NCI-H2227 (cell line): ENCODE measurements around the gene RTEL1.
A peak's percentile ranks its signal among the peaks of the same experiment; 100 is the strongest.

Source experiments
- DNase-seq: peaks from one replicate; lab custom pipeline; 2025; ENCODE audit not compliant: unreplicated experiment; lab: John Stamatoyannopoulos, UW

RTEL1 gene

DNA sequence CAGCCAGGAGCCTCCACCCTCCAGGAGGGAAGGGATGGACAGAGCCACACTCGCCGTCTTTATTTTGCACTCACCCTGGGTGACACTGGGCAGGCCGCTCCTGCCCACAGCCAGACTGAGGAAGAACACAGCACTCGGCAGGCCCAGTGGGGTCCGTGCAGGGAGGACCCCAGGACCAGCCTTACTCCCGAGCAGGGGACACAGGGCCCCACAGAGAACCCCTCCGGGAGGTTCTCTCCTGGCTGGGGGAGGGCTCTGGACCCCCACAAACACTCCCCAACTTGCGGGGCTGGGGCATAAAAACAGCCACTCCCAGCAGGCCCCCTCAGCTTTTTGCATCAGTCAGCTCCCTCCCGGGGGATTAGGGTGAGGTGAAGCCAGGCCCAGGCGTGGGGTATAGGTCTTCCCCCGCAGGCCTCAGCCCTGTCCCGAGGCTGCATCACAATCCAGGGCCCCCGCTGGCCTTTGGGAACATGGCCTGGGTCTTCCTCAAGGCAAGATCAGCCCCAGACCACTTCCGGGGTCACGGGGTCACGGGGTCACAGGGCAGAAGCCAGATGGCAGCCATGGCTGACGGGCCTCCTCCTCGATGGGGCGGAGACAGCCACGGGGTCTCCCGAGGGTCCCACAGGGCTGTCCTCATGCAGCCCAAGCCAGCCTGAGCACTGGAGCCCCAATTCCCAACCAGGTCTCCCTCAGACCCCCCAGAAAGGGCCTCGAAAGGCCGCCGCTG is 41.5 kb downstream of the RTEL1 start:
- DNase-seq, result no peak

DNA sequence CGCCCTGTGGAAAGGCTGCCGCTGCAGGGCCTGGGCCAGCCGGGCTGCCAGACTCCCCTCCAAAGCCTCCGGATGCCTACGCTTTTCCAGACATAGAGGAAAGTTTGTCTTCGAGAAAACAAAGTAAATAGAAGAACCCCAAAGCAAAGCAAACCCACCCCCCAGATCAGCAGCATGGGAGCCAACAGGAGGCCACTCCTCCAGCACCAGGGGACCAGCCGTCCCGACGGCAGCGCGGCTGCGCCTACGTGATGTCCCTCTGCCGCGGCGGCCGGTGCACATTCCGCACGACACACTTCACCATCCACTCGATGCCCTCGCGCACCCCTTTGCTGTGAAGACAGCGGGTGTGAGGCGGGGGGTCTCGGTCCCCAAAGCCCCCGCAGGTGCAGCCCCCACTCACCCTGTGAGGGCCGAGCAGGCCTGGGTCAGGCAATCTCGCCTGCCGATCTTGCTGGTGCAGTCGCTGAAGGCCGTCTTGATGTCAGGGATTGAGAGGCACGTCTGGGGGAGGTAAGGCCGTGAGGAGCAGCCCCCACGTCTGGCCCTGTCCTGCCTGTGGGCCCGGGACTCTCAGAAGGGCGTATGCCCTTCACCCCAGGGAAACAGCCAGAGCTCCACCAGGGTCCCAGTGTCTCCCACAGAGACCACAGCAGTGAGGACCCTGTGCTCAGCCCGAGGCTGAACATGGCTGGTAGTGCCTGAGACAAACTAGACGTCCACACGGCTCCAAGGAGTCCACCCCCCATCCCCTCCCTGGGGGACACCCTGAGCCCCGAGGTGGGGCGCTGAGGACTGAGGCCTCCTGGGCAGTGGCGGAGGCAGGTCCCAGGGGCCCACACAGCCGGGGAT is 42.3 kb downstream of the RTEL1 start:
- DNase-seq, result no peak

DNA sequence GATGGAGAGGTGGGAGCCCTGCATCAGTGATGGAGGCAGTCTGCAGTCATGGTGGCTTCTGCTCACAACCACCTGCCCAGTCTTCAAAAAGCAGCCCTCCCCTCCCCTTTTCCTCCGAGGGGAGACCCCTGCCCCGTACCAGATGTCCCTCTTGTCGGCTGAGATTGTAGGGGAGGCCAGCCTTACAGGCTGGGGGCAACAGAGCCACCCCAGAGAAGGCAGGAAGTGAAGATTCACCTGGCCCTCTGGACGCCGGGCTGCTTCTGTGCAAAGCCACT is 42.9 kb downstream of the RTEL1 start:
- DNase-seq, result no peak

DNA sequence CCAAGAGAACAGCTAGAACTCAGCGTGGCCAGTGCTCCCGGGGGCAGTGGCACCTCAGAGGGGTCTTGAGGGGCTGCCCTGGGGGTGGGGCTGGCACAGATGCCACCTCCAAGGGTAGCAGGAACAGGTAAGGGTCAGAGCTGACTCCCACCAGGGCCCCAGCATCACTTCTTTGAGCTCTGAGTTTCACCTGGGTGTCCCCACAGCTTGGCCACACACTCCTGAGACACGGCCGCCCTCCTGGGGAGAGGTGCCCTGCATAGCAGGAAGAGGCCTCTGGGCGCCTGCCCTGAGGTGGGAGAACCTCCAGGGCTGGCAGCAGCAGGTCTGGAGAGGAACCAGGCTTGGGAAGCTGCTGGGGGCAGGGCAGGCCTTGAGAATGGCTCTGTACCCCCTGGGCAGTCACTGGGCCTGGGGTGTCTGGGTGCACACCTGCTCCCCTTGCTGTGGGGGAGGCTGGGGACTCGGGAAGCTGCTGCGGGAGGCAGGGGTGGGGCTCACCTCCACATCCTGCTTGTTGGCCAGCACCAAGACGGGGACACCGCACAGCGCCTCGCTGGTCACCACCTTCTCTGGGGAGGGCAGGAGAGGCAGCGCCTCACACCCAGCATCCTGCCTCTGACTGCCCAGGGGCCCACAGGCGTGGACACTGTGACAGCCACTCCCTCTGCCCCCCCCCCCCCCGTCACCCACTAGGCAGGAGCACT is 43.4 kb downstream of the RTEL1 start:
- no peak for DNase-seq

DNA sequence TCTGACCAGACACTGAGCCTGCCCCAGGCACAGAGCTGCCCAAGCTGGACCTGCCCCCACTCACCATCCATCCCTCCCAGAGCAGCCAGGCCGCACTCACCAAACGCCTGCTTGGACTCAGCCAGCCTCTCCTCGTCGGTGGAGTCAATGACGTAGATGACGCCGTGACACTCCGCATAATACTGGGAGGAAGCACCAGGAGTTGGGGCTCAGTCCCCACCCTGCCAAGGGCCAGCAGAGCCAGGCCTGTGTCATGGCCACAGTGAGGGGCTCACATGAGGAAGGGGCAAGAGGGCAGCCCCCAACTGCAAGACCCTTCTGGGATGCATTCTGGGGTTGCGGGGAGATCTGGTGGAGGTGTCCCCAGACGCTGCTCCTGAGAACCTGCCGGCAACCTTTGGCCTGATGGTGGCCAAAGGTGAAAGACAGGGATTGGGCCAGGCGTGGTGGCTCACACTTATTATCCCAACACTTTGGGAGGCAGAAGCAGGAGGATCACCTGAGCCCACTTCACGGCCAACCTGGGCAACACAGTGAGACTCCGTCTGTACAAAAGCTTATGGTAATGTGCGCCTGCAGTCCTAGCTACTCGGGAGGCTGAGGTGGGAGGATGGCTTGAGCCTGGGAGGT is 44.0 kb downstream of the RTEL1 start:
- no peak for DNase-seq

DNA sequence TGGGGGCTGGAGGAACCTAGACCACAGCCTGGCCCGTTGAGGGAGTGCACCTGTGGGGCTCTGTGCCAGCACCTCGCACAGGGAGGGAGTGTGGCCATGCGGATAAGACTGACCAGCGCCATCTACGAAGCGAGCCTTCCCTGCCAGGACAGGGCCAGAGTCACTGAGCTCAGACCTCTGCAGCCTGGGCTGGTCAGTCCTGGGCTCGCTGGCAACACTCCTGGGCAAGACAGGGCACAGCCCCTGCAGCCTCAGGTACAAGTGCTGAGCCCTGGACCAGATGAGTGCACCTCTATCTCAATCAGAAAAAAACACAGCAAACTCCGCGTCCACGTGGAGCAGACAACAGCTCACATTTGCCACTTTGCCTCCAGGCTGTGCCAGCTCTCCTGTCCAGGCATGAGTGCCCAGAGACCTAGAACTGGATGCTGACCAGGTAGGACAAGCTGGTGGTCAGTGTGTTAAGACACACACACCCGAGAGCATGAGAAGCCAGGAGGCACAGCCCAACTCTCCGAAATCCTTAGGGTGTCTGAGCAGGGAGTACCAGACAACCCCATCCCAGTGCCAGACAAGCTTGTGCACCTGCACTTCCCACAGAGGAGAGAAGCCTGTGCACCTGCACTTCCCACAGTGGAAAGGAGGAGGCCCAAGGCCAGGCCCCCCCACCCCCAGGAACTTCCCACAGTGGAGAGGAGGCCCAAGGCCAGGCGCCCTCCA is 44.8 kb downstream of the RTEL1 start:
- no peak for DNase-seq

DNA sequence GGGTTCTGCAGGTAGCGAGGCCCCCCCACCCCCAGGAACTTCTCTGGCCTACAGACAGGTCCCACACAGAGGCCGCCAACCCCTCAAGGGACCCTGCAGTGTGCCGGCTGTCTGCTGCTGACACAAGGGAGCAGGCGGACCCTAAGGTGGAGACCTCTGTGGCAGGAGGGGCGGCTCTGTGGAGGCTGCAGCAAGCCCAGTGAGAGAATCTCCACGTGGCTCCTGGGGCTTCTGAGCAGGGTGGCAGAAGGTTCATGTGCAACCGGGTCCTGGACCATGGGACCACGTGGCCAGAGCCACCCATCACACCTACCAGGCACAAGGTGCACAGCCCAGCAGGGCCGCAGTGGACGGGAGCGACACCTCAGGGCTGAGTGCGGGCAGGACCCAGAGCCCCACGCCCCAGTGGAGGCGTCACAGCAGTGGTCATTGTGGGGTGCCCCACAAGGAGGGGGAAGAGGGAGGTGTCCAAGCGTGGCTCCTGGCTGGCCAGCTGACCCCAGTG is 45.4 kb downstream of the RTEL1 start:
- DNase-seq, result no peak

DNA sequence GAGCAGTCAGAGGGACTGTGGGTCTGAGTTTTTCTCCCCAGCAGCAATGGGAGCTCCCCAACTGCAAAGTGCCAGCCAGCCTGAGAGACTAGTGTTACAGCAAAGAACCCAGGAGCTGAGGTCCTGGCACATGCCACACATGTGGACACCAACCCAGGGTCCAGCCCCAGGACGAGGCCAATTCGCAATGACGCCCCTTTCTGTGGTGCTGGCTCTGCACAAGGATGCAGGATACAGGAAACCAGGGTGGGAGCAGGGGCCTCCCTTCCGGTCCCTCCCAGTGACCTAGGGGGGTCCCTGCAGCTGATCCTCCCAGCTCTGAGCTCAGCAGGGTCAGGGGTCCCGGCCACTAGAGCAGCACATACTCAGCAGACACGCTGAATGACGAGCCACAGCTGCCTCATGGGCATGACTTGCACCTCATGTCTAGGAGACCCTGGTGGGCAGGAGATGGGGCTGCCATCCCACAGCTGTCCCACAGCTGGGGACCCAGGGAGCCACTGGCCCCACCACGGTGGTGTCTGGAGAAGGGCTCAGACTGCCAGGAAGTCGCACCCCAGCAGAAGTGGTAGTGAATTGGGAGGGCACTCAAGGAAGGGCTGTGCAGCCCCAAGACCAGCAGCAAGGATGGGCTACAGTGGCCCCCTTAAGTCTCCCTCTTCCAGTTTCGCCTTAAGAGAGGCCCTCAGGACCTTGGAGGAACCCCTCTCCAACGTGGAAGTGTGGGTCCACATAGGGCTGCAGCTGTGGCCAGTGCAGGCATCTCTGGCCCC is 46.0 kb downstream of the RTEL1 start:
- no peak for DNase-seq

DNA sequence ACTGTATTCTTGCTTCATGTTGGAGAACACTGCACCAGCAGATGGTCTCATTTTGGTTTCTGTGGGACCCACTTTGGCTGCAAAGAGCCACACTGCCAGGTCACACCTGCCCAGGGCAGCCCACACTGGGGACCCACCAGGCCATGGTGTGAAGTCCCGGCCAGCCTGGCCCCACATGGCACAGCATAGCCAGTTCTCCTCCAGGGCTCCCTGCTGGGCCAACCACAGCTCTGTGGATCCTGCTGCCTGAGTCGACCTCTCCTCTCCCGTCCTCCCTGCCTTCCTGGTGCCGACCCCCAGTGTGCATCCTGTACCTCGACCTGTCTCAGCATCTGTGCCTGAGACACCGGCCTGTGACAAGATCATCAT is 46.6 kb downstream of the RTEL1 start:
- DNase-seq, result no peak

DNA sequence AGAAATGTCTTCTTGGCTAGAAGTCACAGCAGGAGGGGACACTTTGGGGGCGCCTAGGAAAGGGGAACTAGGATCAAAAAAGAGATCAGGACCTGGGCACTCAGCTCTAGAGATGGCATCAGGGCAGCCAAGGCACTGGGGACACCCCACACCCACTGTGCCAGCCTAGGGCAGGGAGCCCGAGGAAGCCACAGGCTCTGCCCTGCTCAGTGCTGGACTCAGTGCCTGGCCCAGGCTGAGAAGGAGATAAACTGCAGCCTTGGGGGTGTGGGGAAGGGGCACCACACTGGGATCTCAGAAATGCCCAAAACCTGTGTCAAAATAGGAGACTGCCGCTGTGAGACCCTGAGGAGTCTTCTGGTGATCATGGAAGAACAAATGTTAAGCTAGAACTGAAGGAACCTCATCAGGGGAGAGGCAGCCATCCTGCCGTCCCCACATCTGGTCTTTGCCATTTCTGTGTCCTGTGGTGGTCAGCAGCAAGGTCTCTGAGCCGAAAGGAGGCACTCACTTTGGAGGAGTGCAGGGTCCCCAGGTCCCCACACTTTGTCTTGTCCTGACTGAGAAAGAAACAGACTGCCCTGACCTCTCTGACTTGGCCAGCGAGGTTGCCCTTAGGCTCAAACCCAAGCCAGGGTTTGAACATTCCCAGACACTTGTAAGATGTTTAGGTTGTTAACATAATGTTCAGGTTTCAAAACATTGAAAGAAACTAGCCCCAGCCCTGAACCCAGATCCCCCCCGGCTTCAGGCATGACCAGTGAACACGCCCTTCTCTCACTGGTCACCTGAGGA is 47.3 kb downstream of the RTEL1 start:
- DNase-seq, result no peak

DNA sequence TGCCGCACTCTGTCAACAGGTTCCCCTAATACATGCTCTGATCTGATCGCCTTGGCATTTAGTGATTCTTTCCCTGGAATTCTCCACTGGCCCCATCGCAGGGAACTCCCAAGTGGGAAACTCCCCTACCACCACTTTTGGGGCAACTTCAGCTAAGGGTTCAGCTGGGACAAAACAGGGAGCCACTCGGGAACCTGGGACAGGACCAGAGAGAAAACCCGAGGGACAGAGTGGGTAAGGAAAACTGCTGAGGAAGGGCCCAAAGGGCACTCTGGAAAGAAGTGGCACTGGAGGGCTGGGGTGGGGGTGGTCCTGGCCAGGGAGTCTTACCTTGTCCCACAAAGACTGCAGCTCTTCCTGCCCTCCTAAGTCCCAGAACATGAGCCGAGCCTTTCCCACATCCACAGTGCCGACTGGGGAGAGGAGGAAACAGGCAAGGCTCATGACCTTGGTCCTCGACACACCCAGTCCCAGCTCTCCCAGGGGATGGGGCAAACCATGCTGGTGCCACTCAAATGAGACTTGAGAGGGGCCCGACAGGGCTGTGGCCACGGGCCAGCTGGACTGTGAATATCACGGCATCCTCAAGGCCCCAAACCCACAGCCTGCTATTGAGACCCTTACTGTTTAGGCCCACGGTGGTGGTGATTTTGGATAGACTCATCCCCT is 48.0 kb downstream of the RTEL1 start:
- no peak for DNase-seq

DNA sequence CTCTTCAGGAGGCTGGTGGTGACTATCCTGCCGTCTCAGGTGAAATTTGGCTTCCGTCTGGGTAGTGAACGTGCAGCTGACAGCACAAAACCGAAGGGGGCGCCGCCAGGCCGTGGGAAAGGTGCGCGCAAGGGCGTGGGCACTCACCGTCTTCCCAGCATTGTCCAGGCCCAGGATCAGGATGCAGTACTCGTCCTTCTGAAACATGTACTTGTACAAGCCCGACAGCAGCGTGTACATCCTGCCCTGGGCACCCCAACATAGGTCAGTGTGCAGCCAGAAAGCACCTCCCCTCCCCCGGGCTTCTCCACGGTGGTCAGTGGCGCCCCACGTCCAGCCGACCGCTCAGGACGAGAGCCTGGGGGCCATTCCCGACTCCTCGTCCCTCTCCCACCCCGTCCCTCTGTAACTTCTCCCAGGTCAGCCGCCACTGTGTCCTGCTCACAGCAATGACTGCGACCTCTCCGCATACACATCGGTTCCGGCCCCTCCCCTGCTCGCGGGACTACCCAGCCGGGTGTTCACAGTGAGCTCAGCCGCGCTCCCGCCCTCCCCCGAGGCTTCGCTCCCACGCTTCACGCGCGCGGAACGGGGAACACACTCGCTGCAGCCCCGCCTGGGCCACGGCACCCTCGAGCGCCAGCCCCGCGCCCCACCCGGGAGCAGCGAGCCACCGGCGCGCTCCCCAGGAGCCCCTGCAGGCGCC is 48.9 kb downstream of the RTEL1 start:
- DNase-seq, result peak; percentile 49

DNA sequence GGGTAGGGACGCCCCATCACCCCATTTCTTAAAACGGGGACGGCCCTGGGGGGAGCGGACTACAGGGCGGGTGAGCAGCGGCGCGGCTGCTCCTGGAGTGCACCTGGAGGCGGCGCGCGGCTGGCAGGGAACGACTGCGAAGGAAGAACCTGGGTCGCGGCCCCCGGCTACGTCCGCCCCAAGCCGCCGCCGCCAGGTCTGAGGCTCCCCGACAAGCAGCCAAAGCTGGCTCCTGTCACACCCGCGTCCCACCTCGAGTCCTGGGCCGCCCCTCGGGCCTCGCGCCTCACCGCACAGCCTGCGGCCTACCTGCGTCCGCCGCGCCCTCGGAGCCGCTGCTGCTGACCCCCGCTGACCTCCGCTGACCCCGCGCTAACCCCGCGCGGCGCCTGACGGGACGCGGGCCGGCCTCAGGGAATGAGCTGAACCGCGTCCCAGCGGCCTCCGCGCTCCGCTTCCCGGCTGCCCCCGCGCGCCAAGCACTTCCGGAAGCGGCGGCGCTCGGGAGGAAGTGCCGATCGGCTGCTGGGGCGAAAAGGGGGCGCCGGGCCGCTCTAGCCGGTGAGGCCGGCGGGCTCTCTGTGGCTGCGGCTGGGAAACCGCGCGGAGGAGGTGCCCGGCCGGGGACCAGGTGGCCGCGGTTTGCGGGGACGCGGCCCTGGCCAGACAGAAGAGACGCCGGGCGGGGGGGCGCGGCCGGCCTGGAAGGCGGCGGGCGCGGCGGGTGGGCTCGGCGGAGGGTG is 49.6 kb downstream of the RTEL1 start, which contains the start of the genes ARFRP1 and ZGPAT:
Gene ARFRP1 (minus strand): TSS at position 419 of the 743 bp plus-strand sequence. CDS start 885 bp downstream, outside the sequence.
Gene ZGPAT (plus strand): TSS at position 482 of the 743 bp plus-strand sequence. CDS start 542 bp downstream, outside the sequence.
- peak; percentile 94 for DNase-seq

DNA sequence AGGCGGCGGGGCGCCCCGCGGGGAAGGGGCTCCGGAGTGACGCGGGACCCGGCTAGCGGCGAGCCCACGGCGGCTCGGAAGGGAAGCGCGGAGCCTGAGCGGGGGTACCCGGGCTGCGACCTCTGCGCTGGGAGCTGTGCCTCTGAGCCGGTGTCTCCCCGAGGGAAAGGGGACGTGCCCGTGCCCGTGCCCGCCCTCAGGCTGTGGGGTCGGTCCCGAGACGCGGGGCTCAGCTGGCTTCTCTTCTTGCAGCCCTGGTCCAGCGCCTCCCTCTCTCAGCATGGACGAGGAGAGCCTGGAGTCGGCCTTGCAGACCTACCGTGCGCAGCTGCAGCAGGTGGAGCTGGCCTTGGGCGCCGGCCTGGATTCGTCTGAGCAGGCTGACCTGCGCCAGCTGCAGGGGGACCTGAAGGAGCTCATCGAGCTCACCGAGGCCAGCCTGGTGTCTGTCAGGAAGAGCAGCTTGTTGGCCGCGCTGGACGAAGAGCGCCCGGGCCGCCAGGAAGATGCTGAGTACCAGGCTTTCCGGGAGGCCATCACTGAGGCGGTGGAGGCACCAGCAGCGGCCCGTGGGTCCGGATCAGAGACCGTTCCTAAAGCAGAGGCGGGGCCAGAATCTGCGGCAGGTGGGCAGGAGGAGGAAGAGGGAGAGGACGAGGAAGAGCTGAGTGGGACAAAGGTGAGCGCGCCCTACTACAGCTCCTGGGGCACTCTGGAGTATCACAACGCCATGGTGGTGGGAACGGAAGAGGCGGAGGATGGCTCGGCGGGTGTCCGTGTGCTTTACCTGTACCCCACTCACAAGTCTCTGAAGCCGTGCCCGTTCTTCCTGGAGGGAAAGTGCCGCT is 50.4 kb downstream of the RTEL1 start:
- DNase-seq, result peak; percentile 71

DNA sequence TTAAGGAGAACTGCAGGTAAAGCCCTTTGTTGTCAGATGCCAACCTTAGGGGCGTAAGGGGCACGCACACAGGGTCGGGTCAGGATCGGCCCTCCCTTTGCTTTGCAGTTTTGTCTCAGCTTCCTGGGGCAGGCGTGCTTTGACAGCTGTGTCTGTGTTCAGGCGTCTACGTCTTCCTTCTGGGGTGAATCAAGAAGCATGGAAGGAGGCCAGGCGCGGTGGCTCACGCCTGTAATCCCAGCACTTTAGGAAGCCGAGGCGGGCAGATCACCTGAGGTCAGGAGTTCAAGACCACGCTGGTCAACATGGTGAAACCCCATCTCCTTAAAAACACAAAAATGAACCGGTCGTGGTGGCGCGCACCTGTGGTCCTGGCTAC is 51.0 kb downstream of the RTEL1 start:
- DNase-seq, result no peak

DNA sequence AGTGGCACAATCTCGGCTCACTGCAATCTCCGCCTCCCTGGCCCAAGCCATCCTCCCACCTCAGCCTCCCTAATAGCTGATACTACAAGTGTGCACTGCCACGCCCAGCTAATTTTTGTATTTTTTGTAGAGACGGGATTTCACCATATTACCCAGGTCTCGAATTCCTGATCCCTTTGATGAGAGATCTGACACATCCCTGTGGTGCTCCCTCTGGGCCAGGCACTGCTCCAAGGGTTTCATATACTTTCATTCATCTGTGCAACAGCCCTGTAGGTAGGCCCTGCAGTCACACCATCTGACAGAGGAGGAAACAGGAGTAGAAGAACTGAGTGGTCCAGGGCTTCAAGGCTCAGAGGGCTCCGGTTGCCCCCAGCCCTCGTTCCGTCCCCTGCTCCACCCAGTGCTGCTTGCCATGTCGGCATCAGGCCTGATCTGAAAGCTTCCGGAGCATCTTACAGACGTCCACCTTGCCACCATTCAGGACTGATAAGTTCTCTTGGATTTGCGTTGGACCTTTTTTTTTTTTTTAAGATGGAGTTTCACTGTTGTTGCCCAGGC is 53.1 kb downstream of the RTEL1 start:
- no peak for DNase-seq
